LoVo (cell line): ENCODE measurements around the gene AHRR.
"Not testable (repeated sequence)": the region's sequence is repeated elsewhere in the genome, so short reads cannot be mapped to it uniquely, and the experiment has no call there.

Experiments used
- DNase-seq: peaks from one replicate; pipeline ENCODE4 v3.0.0-alpha.2; 2016; ENCODE audit warnings: low spot score

The AHRR gene

GRCh38 chr5:459562-460272 lies 138.2 kb downstream of the AHRR start:
- no peak for DNase-seq

GRCh38 chr5:460273-460625 lies 138.7 kb downstream of the AHRR start:
- no peak for DNase-seq

DNA sequence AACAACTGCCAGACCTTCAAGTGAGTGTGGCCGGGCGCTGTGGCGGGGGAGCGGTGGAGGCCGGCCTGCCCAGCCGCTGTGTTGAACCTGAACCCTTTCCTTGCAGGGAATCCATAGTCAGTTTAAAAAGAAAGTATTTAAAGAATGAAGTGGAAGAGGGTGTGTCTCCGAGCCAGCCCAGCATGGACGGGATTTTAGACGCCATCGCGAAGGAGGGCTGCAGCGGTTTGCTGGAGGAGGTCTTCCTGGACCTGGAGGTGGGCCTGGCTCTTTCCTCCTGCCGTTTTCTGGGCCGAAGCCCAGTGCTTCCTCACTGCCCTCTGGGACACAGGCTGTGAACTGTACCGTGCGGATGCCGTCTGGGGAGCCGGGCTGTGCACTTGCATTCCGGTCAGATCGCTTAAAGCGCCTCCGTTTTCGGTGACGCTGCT lies 140.6 kb downstream of the AHRR start:
- DNase-seq = no peak

DNA sequence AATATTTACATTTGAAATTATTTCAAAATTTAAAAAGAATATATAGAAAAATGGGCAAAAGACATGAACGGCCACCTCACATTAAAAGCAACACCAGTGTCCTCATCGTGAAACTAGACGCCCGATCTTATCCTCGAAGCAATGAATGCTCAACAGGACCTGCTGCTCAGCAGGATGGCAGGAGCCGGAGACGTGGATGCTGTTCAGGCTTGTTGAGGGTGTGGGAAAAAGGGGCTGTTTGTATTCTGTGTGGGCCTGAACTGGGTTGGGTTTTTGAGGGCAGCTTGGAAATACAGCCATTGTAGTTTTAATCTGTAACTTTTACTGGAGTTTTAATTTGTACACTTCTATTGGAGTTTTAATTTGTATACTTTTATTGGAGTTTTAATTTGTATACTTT lies 141.8 kb downstream of the AHRR start:
- no peak for DNase-seq

DNA sequence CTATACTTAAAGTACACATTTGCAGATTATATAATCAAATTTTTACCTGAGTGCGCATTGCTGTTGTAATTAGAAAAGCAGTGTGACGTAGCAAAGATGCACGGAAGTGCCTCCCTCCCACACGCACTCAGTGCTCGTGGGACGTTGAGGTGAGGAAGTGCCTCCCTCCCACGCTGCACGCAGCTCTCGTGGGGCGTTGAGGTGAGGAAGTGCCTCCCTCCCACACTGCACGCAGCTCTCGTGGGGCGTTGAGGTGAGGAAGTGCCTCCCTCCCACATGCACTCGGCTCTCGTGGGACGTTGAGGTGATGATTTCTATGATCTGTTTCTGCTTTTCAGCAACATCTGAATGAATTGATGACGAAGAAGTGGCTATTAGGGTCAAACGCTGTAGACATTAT lies 142.4 kb downstream of the AHRR start:
- no peak for DNase-seq

GRCh38 chr5:464446-464842 lies 142.9 kb downstream of the AHRR start:
- DNase-seq = no peak

GRCh38 chr5:464843-465590 lies 143.5 kb downstream of the AHRR start:
- DNase-seq = no peak

GRCh38 chr5:465591-466403 lies 144.3 kb downstream of the AHRR start:
- no peak for DNase-seq

DNA sequence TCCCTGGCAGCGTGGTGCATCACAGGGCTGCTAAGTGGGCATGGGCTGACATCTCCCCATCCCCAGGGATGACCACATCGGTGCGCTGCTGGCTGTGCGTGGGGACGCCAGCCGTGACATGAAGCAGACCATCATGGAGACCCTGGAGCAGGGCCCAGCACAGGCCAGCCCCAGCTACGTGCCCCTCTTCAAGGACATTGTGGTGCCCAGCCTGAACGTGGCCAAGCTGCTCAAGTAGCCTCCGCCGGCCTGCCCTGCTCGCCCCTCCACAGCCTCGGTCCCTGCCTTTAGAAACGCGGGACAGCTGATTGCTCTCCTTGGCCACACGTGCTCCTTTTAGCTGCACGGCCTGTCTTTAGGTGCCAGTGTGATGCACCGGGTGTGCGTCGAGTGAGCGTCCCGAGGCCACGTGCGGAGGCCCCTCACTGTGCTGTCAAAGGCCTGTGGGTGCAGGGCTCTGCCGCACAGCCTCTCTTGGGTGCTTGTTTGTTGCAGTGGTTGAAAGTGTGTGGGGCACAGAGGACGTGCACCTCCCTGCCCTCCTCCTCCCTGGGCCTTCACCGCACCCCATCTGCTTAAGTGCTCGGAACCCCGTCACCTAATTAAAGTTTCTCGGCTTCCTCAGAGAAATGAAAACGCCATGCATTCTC lies 145.3 kb downstream of the AHRR start:
- DNase-seq = no peak

GRCh38 chr5:468401-468800 lies 146.9 kb downstream of the AHRR start:
- no peak for DNase-seq

DNA sequence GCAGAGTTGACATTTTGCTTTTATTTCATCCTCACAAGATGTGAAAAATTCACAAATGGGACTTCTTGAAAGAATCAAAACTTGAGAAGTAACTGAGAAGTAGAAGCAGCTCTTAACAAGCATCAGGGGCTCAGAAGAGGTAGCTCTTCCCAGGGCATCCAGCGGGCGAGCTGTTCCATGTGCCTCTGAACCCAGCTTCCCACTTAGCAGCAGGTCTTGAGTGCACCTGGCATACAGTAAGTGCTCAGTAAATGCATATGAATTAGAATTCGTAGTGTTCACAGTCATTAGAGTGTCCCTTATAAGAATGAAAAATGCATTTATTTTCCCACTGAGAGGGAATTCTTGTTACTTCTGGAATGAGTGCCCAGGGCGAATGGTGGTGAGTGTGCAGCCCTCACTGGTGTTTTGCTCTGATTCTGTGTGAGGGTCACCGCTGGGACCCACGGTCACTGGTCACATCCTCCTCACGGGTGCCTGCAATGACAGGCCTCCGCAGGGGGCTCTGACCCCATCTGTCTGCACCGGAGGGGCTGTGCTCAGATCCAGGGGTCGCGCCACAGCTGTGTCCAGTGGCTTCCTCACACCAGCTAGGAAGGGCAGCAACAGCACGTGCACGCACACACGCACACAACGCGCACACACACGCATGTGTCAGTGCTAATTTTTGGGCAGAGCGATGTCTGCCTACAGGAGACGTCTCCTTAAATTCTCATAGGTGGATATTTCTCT lies 148.4 kb downstream of the AHRR start:
- DNase-seq = no peak

GRCh38 chr5:470961-471749 lies 149.6 kb downstream of the AHRR start:
- no peak for DNase-seq

DNA sequence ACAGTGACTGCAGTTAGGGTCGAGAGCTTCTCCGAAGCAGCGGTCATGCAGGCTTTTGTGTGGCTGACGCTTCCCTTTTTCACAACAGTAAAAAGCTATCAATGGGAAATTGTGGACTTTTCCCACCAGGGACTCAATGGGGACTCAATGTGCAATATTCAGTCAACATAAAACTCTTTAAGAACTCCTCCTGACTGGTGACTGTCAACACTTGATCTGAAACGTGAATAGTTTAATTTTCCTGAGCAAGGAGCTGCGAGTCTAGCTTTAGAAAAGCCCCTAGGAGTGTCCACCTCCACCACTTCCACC lies 150.2 kb downstream of the AHRR start:
- DNase-seq = no peak

DNA sequence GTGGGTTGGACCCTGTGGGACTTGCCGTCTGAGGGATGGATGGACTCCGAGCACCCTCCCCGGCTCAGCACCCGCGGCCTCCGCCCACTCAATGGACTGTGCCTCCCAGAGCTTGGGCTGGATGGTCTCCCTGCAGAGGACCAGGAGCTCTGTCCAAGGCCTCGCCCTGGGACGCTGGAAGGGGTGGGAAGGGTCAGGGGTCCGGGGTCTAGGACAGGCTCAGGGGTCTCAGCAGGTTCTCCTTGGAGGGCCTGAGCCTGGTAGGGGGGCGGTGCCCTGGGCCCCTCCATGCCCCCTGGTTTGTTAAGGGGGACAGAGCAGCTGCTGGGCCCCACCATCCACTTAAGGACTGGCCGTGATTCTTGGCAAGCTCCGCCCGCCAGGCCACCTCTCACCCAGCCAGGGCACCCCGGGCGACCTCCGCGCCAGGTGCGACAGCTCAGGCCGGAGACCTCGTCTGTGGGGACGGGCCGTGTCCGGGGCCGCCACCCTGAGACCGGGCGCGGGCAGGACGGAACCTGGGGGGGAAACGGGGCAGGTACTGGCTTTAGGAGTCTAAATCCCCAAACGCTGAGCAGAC lies 150.7 kb downstream of the AHRR start:
- peak; percentile 22 for DNase-seq

DNA sequence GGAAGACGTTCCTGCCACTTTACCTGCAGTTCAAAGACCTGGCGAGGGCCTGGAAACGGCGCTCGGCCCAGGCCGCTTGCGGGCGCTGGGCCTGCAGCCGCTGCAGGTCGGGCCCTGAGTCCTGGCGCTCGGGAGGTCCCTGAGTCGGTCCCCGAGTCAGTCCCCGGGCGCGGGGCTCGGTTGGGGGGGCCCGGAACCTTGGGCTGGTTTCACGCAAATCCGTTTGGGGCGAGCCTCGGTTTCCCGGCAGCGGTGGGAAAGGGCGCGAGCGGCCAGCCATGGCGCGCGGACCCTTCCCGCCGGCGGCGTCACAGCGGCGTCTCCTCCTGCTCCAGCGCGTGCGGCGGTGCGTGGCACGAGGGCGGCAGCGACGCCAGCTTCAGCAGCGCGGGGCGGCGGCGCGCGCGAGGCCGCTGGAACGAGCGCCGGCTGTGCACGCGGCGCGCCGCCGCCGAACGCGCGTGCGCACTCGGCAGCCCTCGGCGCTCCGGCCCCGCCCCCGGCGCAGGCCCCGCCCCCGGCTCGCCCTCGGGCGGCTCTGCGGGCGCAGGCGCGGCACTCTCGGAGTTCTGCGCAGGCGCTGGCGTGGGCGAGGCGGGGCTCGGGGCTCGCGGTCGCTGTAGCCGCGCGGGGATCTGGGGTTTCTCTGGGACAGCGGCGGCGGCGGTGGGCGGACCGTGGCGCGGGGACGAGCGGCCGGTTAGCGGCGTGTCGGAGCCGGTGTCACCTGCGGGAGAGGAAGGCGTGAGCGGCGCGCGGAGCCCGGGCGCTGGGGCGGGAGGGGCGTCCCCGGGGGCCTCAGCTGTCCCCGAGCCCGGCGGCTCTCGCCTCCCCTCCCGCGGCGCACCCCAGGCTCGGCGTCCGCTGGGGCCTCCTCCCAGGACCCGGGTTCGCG lies 151.4 kb downstream of the AHRR start:
- peak; percentile 93 for DNase-seq

DNA sequence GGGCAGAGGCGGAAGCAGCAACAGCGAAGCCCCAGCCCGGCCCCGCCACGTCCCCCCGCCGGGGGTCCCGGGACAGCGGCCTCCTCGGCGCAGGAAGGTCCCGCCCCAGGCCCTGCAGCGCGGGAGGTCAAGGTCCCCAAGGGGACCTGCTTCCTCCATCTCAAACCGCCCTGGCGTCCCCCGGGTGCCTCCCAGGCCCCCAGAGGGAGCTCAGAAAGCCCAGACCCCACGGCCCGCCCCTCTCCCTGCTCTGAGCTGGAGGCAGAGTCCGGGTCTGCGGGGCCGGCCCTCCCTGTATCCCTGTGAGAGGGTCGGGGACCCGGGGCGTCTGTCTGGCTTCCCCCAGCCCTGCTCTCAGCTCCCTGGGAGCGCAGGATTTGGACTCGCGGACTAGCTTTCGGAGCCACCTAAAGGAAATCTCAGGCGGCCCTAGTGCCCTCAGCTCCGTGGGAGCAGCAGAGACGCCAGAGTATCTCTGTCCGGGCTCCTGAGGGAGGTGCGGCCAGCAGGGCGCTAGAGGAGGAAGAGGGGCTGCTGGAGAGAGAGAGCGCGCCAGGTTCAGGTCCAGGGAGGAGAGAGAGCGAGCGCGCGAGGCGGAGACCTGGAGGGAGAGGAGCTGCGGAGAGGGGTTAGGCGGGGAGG lies 152.2 kb downstream of the AHRR start:
- DNase-seq = peak; percentile 47

DNA sequence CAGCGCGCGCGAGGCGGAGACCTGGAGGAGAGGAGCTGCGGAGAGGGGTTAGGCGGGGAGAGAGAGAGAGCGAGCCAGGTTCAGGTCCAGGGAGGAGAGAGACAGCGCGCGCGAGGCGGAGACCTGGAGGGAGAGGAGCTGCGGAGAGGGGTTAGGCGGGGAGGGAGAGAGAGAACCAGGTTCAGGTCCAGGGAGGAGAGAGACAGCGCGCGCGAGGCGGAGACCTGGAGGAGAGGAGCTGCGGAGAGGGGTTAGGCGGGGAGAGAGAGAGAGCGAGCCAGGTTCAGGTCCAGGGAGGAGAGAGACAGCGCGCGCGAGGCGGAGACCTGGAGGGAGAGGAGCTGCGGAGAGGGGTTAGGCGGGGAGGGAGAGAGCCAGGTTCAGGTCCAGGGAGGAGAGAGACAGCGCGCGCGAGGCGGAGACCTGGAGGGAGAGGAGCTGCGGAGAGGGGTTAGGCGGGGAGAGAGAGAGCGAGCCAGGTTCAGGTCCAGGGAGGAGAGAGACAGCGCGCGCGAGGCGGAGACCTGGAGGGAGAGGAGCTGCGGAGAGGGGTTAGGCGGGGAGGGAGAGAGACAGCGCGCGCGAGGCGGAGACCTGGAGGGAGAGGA lies 152.8 kb downstream of the AHRR start:
- not testable (repeated sequence) for DNase-seq

DNA sequence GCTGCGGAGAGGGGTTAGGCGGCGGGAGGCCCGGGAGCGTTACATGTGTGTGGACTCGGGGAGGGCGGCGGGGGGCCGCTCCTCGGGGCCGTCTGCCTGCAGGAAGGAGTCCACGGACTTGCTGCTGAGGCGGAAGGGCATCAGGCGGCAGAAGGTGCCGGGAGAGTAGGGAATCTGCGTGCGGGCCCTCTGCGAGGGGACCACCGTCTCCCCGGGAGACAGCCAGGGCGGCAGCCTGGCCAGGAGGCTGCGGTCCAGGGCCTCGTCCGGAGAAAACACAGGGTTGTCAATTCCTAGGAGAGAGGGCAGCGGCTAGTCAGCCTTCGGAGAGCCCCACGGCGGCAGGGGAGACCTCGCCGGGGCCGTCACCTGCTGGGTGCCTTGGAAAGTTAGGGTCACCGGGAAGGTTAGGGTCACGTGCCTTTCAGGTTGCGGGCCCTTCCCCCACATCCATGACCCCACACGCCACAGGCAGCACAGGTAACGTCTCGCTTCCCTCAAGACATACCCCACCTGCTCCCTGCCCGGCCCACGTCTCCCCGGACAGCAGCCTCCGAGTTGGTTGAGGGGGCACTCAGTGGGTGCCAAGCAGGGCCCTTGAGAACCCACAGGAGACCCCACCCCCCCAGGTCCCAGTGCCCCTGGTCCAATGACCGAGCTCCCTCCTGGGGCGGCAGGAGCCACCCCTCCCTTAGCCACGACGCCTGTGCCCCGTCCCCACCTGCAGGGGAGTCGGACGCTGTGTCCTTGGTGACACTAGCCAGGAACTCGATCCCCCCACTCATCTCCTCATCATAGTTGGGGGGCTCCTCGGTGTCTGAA lies 153.5 kb downstream of the AHRR start:
- no peak for DNase-seq
